K562 (cell line): Measurements from ENCODE around the gene TRUB2. TPM values are rescaled to one million over a fixed set of nuclear protein-coding genes. Genes with fewer than 3 reads are reported as not detected.

Experiments used
- BRD4 ChIP-seq: fragments of 200-600 bp; sonication (generic); IDR thresholded peaks from 2 replicates; pipeline ENCODE4 v1.6.1; 2017; ENCODE audit warnings: inconsistent platforms
- CREB1 ChIP-seq, 2 experiments: sonication (generic) in 1 of 2; formaldehyde crosslinking in 1 of 2; IDR thresholded peaks; 2 replicates each; pipeline versions ENCODE4 v1.6.1 to v1.8.0; 2012 to 2022; ENCODE audit warnings: inconsistent platforms in 1 of 2, mild to moderate bottlenecking in 1 of 2, missing genetic modification reagents in 1 of 2, moderate library complexity in 1 of 2
- DMBX1 ChIP-seq: fragments of 250-450 bp; sonication (Bioruptor Pico); IDR thresholded peaks from 2 replicates; pipeline ENCODE4 v1.8.0; 2022; ENCODE audit warnings: inconsistent platforms, mild to moderate bottlenecking, moderate library complexity, borderline replicate concordance
- DPF2 ChIP-seq: fragments of 450-650 bp; IDR thresholded peaks from 2 replicates; pipeline ENCODE4 v1.6.1; 2016
- ELK1 ChIP-seq: sonication (generic); formaldehyde crosslinking; IDR thresholded peaks from 2 replicates; pipeline ENCODE4 v1.8.1; 2022; ENCODE audit warnings: missing genetic modification reagents
- IRF9 ChIP-seq: fragments of 450-650 bp; IDR thresholded peaks from 2 replicates; pipeline ENCODE4 v1.6.1; 2016; ENCODE audit warnings: missing biosample characterization, missing genetic modification characterization
- JUND ChIP-seq, 2 experiments: IDR thresholded peaks; 2 replicates in 1 of 2; 3 replicates in 1 of 2; pipeline ENCODE4 v1.6.1; 2011; ENCODE audit warnings: borderline replicate concordance in 2 of 2, low read depth in 2 of 2, low read length in 2 of 2, improper control_type of control experiment in 1 of 2, missing biosample characterization in 1 of 2, missing genetic modification characterization in 1 of 2, missing genetic modification reagents in 1 of 2
- MCM2 ChIP-seq: fragments of 450-650 bp; IDR thresholded peaks from 2 replicates; pipeline ENCODE4 v1.6.1; 2017; ENCODE audit warnings: low read depth, mild to moderate bottlenecking
- MCM7 ChIP-seq, 2 experiments: fragments of 450-650 bp; IDR thresholded peaks; 2 replicates each; pipeline ENCODE4 v1.6.1; 2016 to 2018
- MLX ChIP-seq, 2 experiments: fragments of 450-650 bp in 1 of 2; sonication (generic) in 1 of 2; formaldehyde crosslinking; conservative IDR thresholded peaks; 2 replicates each; pipeline versions ENCODE4 v1.4.0 to v1.8.1; 2020 to 2022; ENCODE audit warnings: mild to moderate bottlenecking in 1 of 2, missing genetic modification reagents in 1 of 2
- NFXL1 ChIP-seq: fragments of 450-650 bp; formaldehyde crosslinking; IDR thresholded peaks from 2 replicates; pipeline ENCODE4 v1.4.0; 2021; ENCODE audit warnings: mild to moderate bottlenecking
- NRF1 ChIP-seq, 2 experiments: fragments of 450-650 bp; IDR thresholded peaks in 1 of 2; conservative IDR thresholded peaks in 1 of 2; 2 replicates each; pipeline ENCODE4 v1.6.1; 2014; ENCODE audit warnings: mild to moderate bottlenecking in 2 of 2
- RBBP5 ChIP-seq: fragments of 200-600 bp; sonication (generic); IDR thresholded peaks from 2 replicates; pipeline ENCODE4 v1.6.1; 2012; ENCODE audit warnings: borderline replicate concordance, mild to moderate bottlenecking, low read length, control low read depth, inconsistent platforms; ENCODE audit not compliant: insufficient read depth, poor library complexity, severe bottlenecking
- RBM22 ChIP-seq: fragments of 200-400 bp; formaldehyde crosslinking; IDR thresholded peaks from 2 replicates; pipeline ENCODE4 v1.6.1; 2018; ENCODE audit warnings: low read length, low read depth; ENCODE audit not compliant: poor library complexity, severe bottlenecking
- SETDB1 ChIP-seq: IDR thresholded peaks from one replicate; pipeline ENCODE4 v1.6.1; 2012; ENCODE audit warnings: low read length, control low read depth, inconsistent platforms
- SMARCC2 ChIP-seq: fragments of 450-650 bp; IDR thresholded peaks from 2 replicates; pipeline ENCODE4 v1.6.1; 2017; ENCODE audit warnings: antibody characterized with exemption, moderate library complexity, mild to moderate bottlenecking, low read depth
- STAT5B ChIP-seq: fragments of 250-450 bp; sonication (Bioruptor Pico); IDR thresholded peaks from 2 replicates; pipeline ENCODE4 v1.8.0; 2021; ENCODE audit warnings: mild to moderate bottlenecking, inconsistent platforms
- TEAD1 ChIP-seq, 2 experiments: fragments of 450-650 bp in 1 of 2; sonication (generic) in 1 of 2; formaldehyde crosslinking; IDR thresholded peaks; 2 replicates each; pipeline versions ENCODE4 v1.4.0 to v1.8.0; 2020 to 2022; ENCODE audit warnings: mild to moderate bottlenecking in 2 of 2, missing genetic modification reagents in 1 of 2
- ZBTB34 ChIP-seq: fragments of 250-450 bp; sonication (Bioruptor Pico); IDR thresholded peaks from 2 replicates; pipeline ENCODE4 v1.8.0; 2021; ENCODE audit warnings: mild to moderate bottlenecking, moderate library complexity
- ZNF174 ChIP-seq: fragments of 250-450 bp; sonication (Bioruptor Pico); IDR thresholded peaks from 2 replicates; pipeline ENCODE4 v1.4.0; 2020; ENCODE audit warnings: mild to moderate bottlenecking
- ZNF408 ChIP-seq: fragments of 250-450 bp; sonication (Bioruptor Pico); IDR thresholded peaks from 2 replicates; pipeline ENCODE4 v1.4.0; 2020; ENCODE audit warnings: low read depth, mild to moderate bottlenecking, moderate library complexity
- ZNF507 ChIP-seq: conservative IDR thresholded peaks from 2 replicates; pipeline ENCODE4 v1.6.1; 2017; ENCODE audit warnings: missing genetic modification characterization, missing compliant biosample characterization
- ZNF551 ChIP-seq: fragments of 250-450 bp; sonication (Bioruptor Pico); IDR thresholded peaks from 2 replicates; pipeline ENCODE4 v1.5.0; 2021; ENCODE audit warnings: mild to moderate bottlenecking, moderate library complexity
- ZNF778 ChIP-seq: fragments of 450-650 bp; formaldehyde crosslinking; IDR thresholded peaks from 2 replicates; pipeline ENCODE4 v1.4.0; 2020; ENCODE audit warnings: mild to moderate bottlenecking, moderate library complexity
- polyA plus RNA-seq, 8 experiments: library from polyadenylated mRNA; depleted of rRNA in 4 of 8; stranded (reverse) in 5 of 8; unstranded in 3 of 8; fragments of >200 nt; fragmentation: Nextera tagmentation in 2 of 8; fragmentation: Illumina TruSeq in 1 of 8; extraction: Ambion mirVana in 2 of 8; extraction: Trizol in 1 of 8; gene quantifications; 2 replicates each; pipeline versions ENCODE4 v1.2.1 to v1.2.3, GENCODE V29; 2011 to 2014; ENCODE audit warnings: inconsistent platforms in 1 of 8, missing spikeins in 1 of 8
- total RNA-seq, 7 experiments: library from RNA; depleted of rRNA in 6 of 7; stranded (reverse); fragments of >200 nt in 6 of 7; fragmentation: Illumina TruSeq in 2 of 7; extraction: Trizol in 2 of 7; gene quantifications; 2 replicates each; pipeline versions ENCODE4 v1.2.1 to v1.2.3, GENCODE V29; 2011 to 2021; ENCODE audit warnings: low replicate concordance in 1 of 7

TRUB2 gene
- total and polyA plus RNA-seq, 9 of the 15 experiments (the other 6 are each of a cell fraction or from before 2014, with no cell fraction given) = 9.3 to 110 (median 63.0) TPM

- no peak for TF ChIP-seq ZBTB34 (CRISPR knock-in tag)
- TF ChIP-seq IRF9 = no peak
- peak in 1 of 2 experiments; percentile 90; a peak in 2 of 4 replicates for TF ChIP-seq TEAD1 (CRISPR knock-in tag; IDR thresholded peaks at IDR 0.05)
- TF ChIP-seq STAT5B = no peak
- no peak for TF ChIP-seq ZNF551 (CRISPR knock-in tag)
- no peak for TF ChIP-seq ZNF408 (CRISPR knock-in tag)
- TF ChIP-seq ZNF507 (tag) = no peak
- no peak for TF ChIP-seq MCM7 (IDR thresholded peaks at IDR 0.05)
- peak; percentile 15 for TF ChIP-seq RBBP5
- TF ChIP-seq MCM2 = no peak
- peak; percentile 83 for TF ChIP-seq DMBX1
- TF ChIP-seq ELK1 (CRISPR knock-in tag) = no peak
- no peak for TF ChIP-seq RBM22
- peak; percentile 93 for TF ChIP-seq JUND (IDR thresholded peaks at IDR 0.05; ENCODE audit: borderline replicate concordance, low read depth, low read length)
- peak; percentile 91; the same call in 1 of the 3 replicates for TF ChIP-seq JUND (tag; IDR thresholded peaks at IDR 0.05; ENCODE audit: borderline replicate concordance, low read depth, low read length)
- no peak for TF ChIP-seq BRD4
- no peak for TF ChIP-seq SETDB1
- no peak for TF ChIP-seq DPF2
- TF ChIP-seq ZNF778 (CRISPR knock-in tag) = no peak
- no peak for TF ChIP-seq NRF1 (conservative IDR thresholded peaks at IDR 0.05 in 1 of 2, IDR thresholded peaks at IDR 0.05 in 1 of 2)
- TF ChIP-seq MLX (CRISPR knock-in tag; conservative IDR thresholded peaks at IDR 0.05) = no peak
- TF ChIP-seq ZNF174 = no peak
- peak; percentile 74; the same call in 1 of the 2 replicates for TF ChIP-seq CREB1 (IDR thresholded peaks at IDR 0.05)
- TF ChIP-seq CREB1 (CRISPR knock-in tag; IDR thresholded peaks at IDR 0.05) = no peak
- no peak for TF ChIP-seq NFXL1 (CRISPR knock-in tag)
- TF ChIP-seq SMARCC2 = no peak
Measured at GRCh38 chr9:128296340-128297220, 25.7 kb downstream of the TRUB2 start (continued).
